GM23338 (cell line): ENCODE results near the gene COL16A1. TPM values are rescaled to one million over a fixed set of nuclear protein-coding genes. Genes with fewer than 3 reads are reported as not detected.

Experiments used
- ATAC-seq: fragments of 200-7000 bp; cut with Tn5 transposase; 3 replicates; pipeline ENCODE4 v1.9.1; 2020
- DNase-seq: peaks from one replicate; pipeline ENCODE4 v3.0.0-alpha.2; 2015; ENCODE audit warnings: low spot score
- H2AFZ ChIP-seq: fragments of 200-600 bp; sonication (generic); 2 replicates; pipeline ENCODE4 v1.8.0; 2016; ENCODE audit warnings: antibody characterized with exemption, mild to moderate bottlenecking, moderate library complexity
- H3F3A ChIP-seq: fragments of 200-600 bp; sonication (generic); replicated peaks from 2 replicates; pipeline ENCODE4 v1.8.0; 2017; ENCODE audit warnings: antibody characterized with exemption, mixed run types, low read depth
- H3K27ac ChIP-seq: fragments of 200-600 bp; sonication (generic); 2 replicates; pipeline ENCODE4 v1.6.1; 2016; ENCODE audit warnings: low read depth
- H3K27me3 ChIP-seq: fragments of 200-600 bp; sonication (generic); 2 replicates; pipeline ENCODE4 v1.8.0; 2016; ENCODE audit warnings: mild to moderate bottlenecking, mixed run types, moderate library complexity; ENCODE audit not compliant: insufficient read depth
- H3K36me3 ChIP-seq: fragments of 200-600 bp; sonication (generic); 2 replicates; pipeline ENCODE4 v1.8.0; 2016; ENCODE audit warnings: mild to moderate bottlenecking; ENCODE audit not compliant: insufficient read depth
- H3K4me1 ChIP-seq: fragments of 200-600 bp; sonication (generic); 2 replicates; pipeline ENCODE4 v1.8.0; 2016; ENCODE audit warnings: mild to moderate bottlenecking, moderate library complexity; ENCODE audit not compliant: insufficient read depth
- H3K4me2 ChIP-seq: fragments of 200-600 bp; sonication (generic); 2 replicates; pipeline ENCODE4 v1.7.1; 2017; ENCODE audit warnings: mixed run types
- H3K4me3 ChIP-seq: fragments of 200-600 bp; sonication (generic); 2 replicates; pipeline ENCODE4 v1.6.1; 2016; ENCODE audit warnings: mixed run types
- H3K79me2 ChIP-seq: fragments of 200-600 bp; sonication (generic); replicated peaks from 2 replicates; pipeline ENCODE4 v1.8.0; 2017; ENCODE audit warnings: mild to moderate bottlenecking; ENCODE audit not compliant: insufficient read depth
- H3K9me2 ChIP-seq: fragments of 200-600 bp; sonication (generic); 2 replicates; pipeline ENCODE4 v1.8.0; 2017; ENCODE audit not compliant: insufficient read depth
- H4K20me1 ChIP-seq: fragments of 200-600 bp; sonication (generic); replicated peaks from 2 replicates; pipeline ENCODE4 v1.8.0; 2017; ENCODE audit warnings: mild to moderate bottlenecking; ENCODE audit not compliant: insufficient read depth
- H3K27ac Mint-ChIP-seq: 2 replicates; pipeline ENCODE4 v1.8.0; 2020; ENCODE audit warnings: inconsistent platforms, mild to moderate bottlenecking, moderate library complexity, mixed read lengths
- H3K27me3 Mint-ChIP-seq: 3 replicates; pipeline ENCODE4 v1.8.0; 2022; ENCODE audit warnings: low read depth, mild to moderate bottlenecking, moderate library complexity, mixed read lengths, inconsistent platforms; ENCODE audit not compliant: insufficient read depth, poor library complexity
- H3K36me3 Mint-ChIP-seq: 3 replicates; pipeline ENCODE4 v1.8.0; 2021; ENCODE audit warnings: low read depth, mild to moderate bottlenecking, inconsistent platforms, moderate library complexity, mixed read lengths
- H3K4me1 Mint-ChIP-seq: 3 replicates; pipeline ENCODE4 v1.8.0; 2020; ENCODE audit warnings: mild to moderate bottlenecking, inconsistent platforms, mixed read lengths
- H3K4me3 Mint-ChIP-seq: 3 replicates; pipeline ENCODE4 v1.8.0; 2021; ENCODE audit warnings: moderate library complexity, mild to moderate bottlenecking, inconsistent platforms, mixed read lengths
- H3K9me3 Mint-ChIP-seq: 3 replicates; pipeline ENCODE4 v1.8.0; 2020; ENCODE audit warnings: moderate library complexity, mild to moderate bottlenecking, inconsistent platforms, mixed read lengths
- CREB1 ChIP-seq: fragments of 250-450 bp; sonication (Bioruptor Pico); IDR thresholded peaks from 2 replicates; pipeline ENCODE4 v1.5.0; 2020; ENCODE audit warnings: low read depth, mild to moderate bottlenecking, moderate library complexity
- EZH2 ChIP-seq: fragments of 200-600 bp; sonication (generic); IDR thresholded peaks from one replicate; pipeline ENCODE4 v1.8.0; 2017; ENCODE audit warnings: antibody characterized with exemption, mild to moderate bottlenecking, low read depth; ENCODE audit not compliant: unreplicated experiment
- EZH2phosphoT487 ChIP-seq: fragments of 200-600 bp; sonication (generic); IDR thresholded peaks from one replicate; pipeline ENCODE4 v1.8.1; 2018; ENCODE audit warnings: antibody characterized with exemption; ENCODE audit not compliant: unreplicated experiment
- JUNB ChIP-seq: IDR thresholded peaks from one replicate; pipeline ENCODE4 v1.6.1; 2016; ENCODE audit warnings: antibody characterized with exemption; ENCODE audit not compliant: unreplicated experiment
- NANOG ChIP-seq: IDR thresholded peaks from 2 replicates; pipeline ENCODE4 v1.6.1; 2016; ENCODE audit warnings: antibody characterized with exemption, borderline replicate concordance
- POLR2AphosphoS5 ChIP-seq: IDR thresholded peaks from 2 replicates; pipeline ENCODE4 v1.6.1; 2016; ENCODE audit warnings: antibody characterized with exemption, low read depth
- STAT1 ChIP-seq: IDR thresholded peaks from one replicate; pipeline ENCODE4 v1.6.1; 2016; ENCODE audit warnings: antibody characterized with exemption; ENCODE audit not compliant: unreplicated experiment
- ZNF114 ChIP-seq: fragments of 250-450 bp; sonication (Bioruptor Pico); IDR thresholded peaks from 2 replicates; pipeline ENCODE4 v1.5.0; 2020; ENCODE audit warnings: mild to moderate bottlenecking, moderate library complexity
- ZNF331 ChIP-seq: fragments of 250-450 bp; sonication (Bioruptor Pico); IDR thresholded peaks from 2 replicates; pipeline ENCODE4 v1.5.0; 2020; ENCODE audit warnings: low read depth, mild to moderate bottlenecking, moderate library complexity
- polyA plus RNA-seq: library from polyadenylated mRNA; unstranded; fragments of >200 nt; fragmentation: Nextera tagmentation; extraction: Ambion mirVana; gene quantifications from 2 replicates; pipeline ENCODE4 v1.2.1, GENCODE V29; 2016
- total RNA-seq: library from RNA; depleted of rRNA; stranded (reverse); fragments of >200 nt; shearing (Covaris generic); gene quantifications from 2 replicates; pipeline ENCODE4 v1.2.3, GENCODE V29; 2014
- TF ChIP-seq, protein P1 (sequence below), 2 experiments: fragments of 200-600 bp in 1 of 2; sonication (generic) in 1 of 2; conservative IDR thresholded peaks; 2 replicates each; pipeline versions ENCODE4 v1.5.1 to v1.6.1; 2016 to 2017; ENCODE audit warnings: antibody characterized with exemption in 2 of 2, low read depth in 2 of 2, mild to moderate bottlenecking in 2 of 2, moderate library complexity in 1 of 2
- TF ChIP-seq, protein P2 (sequence below): IDR thresholded peaks from one replicate; pipeline ENCODE4 v1.6.1; 2018; ENCODE audit warnings: antibody characterized with exemption; ENCODE audit not compliant: unreplicated experiment
- TF ChIP-seq, protein P3 (sequence below): fragments of 250-450 bp; sonication (Bioruptor Pico); IDR thresholded peaks from 2 replicates; pipeline ENCODE4 v1.5.0; 2020; ENCODE audit warnings: mild to moderate bottlenecking, moderate library complexity

COL16A1 gene
- total and polyA plus RNA-seq, 2 experiments from 2014 or later: 4.2 to 13.2 TPM

DNA sequence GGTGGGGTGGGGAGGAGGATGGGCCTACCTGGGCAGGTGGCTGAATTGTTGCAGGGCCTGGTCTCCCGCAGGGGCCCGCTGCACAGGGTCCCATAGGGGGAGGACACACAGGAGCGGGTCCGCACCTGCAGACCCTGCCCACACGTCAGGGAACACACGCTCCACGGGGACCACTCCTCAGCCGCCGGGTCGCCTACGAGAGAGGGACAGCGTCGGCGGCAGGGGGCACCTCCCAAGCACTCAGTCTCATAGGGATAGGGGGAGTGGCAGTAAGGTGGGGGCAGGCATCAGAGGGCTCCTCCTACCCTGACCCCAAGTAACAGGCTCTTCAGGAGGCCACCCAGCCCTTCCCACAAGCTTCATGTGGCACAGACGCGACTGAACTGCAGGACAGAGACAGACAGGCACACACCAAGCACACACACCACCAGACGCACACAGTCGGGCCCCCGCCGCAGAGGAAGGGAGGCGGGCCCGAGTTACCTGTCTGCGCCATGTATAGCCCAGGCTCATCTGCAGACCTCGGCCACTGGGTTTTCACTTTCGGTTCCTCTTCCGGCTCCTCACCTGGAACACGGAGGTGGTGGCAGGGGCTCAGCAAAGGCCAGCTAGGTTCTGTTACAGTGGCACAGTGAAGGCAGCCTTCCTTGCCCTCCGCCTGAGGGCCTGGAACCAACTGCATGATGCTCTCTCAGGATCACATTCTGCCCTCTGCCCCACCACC is 40.5 kb upstream of the COL16A1 start:
- Histone ChIP-seq H3K79me2 (no peaks in the 10 kb centered on the region), H2AFZ (no peak overlapping the region), H3F3A (no peaks in the 10 kb centered on the region), H3K36me3 (no peaks in the 10 kb centered on the region), H3K4me2 (no peak overlapping the region), H3K9me2 (no peaks in the 10 kb centered on the region), H3K27me3 (no peaks in the 10 kb centered on the region), H3K4me1 (peaks cover 14% of the 10 kb centered on the region), H3K27ac (no peak overlapping the region), H4K20me1 (no peaks in the 10 kb centered on the region), H3K4me3 (no peak overlapping the region)
- Mint-ChIP-seq H3K27me3 (peaks cover 10% of the 10 kb centered on the region), H3K4me1 (peaks cover 38% of the 10 kb centered on the region), H3K4me3 (no peak overlapping the region), H3K36me3 (no peaks in the 10 kb centered on the region; the same call in 2 of the 3 replicates), H3K27ac (no peak overlapping the region), H3K9me3 (no peaks in the 10 kb centered on the region)
- DNase-seq: no peak
- ATAC-seq: no peak
- TF ChIP-seq POLR2AphosphoS5: no peak
- no peak for TF ChIP-seq CREB1 (CRISPR knock-in tag)
- TF ChIP-seq, protein P1, sequence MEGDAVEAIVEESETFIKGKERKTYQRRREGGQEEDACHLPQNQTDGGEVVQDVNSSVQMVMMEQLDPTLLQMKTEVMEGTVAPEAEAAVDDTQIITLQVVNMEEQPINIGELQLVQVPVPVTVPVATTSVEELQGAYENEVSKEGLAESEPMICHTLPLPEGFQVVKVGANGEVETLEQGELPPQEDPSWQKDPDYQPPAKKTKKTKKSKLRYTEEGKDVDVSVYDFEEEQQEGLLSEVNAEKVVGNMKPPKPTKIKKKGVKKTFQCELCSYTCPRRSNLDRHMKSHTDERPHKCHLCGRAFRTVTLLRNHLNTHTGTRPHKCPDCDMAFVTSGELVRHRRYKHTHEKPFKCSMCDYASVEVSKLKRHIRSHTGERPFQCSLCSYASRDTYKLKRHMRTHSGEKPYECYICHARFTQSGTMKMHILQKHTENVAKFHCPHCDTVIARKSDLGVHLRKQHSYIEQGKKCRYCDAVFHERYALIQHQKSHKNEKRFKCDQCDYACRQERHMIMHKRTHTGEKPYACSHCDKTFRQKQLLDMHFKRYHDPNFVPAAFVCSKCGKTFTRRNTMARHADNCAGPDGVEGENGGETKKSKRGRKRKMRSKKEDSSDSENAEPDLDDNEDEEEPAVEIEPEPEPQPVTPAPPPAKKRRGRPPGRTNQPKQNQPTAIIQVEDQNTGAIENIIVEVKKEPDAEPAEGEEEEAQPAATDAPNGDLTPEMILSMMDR (conservative IDR thresholded peaks at IDR 0.05; ENCODE audit: low read depth in 2 of 2): no peak
- no peak for TF ChIP-seq NANOG
- no peak for TF ChIP-seq ZNF114 (CRISPR knock-in tag)
- no peak for TF ChIP-seq EZH2phosphoT487
- no peak for TF ChIP-seq EZH2
- TF ChIP-seq, protein P2, sequence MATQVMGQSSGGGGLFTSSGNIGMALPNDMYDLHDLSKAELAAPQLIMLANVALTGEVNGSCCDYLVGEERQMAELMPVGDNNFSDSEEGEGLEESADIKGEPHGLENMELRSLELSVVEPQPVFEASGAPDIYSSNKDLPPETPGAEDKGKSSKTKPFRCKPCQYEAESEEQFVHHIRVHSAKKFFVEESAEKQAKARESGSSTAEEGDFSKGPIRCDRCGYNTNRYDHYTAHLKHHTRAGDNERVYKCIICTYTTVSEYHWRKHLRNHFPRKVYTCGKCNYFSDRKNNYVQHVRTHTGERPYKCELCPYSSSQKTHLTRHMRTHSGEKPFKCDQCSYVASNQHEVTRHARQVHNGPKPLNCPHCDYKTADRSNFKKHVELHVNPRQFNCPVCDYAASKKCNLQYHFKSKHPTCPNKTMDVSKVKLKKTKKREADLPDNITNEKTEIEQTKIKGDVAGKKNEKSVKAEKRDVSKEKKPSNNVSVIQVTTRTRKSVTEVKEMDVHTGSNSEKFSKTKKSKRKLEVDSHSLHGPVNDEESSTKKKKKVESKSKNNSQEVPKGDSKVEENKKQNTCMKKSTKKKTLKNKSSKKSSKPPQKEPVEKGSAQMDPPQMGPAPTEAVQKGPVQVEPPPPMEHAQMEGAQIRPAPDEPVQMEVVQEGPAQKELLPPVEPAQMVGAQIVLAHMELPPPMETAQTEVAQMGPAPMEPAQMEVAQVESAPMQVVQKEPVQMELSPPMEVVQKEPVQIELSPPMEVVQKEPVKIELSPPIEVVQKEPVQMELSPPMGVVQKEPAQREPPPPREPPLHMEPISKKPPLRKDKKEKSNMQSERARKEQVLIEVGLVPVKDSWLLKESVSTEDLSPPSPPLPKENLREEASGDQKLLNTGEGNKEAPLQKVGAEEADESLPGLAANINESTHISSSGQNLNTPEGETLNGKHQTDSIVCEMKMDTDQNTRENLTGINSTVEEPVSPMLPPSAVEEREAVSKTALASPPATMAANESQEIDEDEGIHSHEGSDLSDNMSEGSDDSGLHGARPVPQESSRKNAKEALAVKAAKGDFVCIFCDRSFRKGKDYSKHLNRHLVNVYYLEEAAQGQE: no peak
- no peak for TF ChIP-seq ZNF331 (CRISPR knock-in tag)
- TF ChIP-seq, protein P3, sequence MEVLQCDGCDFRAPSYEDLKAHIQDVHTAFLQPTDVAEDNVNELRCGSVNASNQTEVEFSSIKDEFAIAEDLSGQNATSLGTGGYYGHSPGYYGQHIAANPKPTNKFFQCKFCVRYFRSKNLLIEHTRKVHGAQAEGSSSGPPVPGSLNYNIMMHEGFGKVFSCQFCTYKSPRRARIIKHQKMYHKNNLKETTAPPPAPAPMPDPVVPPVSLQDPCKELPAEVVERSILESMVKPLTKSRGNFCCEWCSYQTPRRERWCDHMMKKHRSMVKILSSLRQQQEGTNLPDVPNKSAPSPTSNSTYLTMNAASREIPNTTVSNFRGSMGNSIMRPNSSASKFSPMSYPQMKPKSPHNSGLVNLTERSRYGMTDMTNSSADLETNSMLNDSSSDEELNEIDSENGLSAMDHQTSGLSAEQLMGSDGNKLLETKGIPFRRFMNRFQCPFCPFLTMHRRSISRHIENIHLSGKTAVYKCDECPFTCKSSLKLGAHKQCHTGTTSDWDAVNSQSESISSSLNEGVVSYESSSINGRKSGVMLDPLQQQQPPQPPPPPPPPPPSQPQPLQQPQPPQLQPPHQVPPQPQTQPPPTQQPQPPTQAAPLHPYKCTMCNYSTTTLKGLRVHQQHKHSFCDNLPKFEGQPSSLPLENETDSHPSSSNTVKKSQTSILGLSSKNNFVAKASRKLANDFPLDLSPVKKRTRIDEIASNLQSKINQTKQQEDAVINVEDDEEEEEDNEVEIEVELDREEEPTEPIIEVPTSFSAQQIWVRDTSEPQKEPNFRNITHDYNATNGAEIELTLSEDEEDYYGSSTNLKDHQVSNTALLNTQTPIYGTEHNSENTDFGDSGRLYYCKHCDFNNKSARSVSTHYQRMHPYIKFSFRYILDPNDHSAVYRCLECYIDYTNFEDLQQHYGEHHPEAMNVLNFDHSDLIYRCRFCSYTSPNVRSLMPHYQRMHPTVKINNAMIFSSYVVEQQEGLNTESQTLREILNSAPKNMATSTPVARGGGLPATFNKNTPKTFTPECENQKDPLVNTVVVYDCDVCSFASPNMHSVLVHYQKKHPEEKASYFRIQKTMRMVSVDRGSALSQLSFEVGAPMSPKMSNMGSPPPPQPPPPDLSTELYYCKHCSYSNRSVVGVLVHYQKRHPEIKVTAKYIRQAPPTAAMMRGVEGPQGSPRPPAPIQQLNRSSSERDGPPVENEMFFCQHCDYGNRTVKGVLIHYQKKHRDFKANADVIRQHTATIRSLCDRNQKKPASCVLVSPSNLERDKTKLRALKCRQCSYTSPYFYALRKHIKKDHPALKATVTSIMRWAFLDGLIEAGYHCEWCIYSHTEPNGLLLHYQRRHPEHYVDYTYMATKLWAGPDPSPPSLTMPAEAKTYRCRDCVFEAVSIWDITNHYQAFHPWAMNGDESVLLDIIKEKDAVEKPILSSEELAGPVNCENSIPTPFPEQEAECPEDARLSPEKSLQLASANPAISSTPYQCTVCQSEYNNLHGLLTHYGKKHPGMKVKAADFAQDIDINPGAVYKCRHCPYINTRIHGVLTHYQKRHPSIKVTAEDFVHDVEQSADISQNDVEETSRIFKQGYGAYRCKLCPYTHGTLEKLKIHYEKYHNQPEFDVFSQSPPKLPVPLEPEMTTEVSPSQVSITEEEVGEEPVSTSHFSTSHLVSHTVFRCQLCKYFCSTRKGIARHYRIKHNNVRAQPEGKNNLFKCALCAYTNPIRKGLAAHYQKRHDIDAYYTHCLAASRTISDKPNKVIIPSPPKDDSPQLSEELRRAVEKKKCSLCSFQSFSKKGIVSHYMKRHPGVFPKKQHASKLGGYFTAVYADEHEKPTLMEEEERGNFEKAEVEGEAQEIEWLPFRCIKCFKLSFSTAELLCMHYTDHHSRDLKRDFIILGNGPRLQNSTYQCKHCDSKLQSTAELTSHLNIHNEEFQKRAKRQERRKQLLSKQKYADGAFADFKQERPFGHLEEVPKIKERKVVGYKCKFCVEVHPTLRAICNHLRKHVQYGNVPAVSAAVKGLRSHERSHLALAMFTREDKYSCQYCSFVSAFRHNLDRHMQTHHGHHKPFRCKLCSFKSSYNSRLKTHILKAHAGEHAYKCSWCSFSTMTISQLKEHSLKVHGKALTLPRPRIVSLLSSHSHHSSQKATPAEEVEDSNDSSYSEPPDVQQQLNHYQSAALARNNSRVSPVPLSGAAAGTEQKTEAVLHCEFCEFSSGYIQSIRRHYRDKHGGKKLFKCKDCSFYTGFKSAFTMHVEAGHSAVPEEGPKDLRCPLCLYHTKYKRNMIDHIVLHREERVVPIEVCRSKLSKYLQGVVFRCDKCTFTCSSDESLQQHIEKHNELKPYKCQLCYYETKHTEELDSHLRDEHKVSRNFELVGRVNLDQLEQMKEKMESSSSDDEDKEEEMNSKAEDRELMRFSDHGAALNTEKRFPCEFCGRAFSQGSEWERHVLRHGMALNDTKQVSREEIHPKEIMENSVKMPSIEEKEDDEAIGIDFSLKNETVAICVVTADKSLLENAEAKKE (CRISPR knock-in tag): no peak
- no peak for TF ChIP-seq STAT1
- TF ChIP-seq JUNB: no peak
